Measurements from ENCODE around the gene ABHD8. TPM values are rescaled to one million over a fixed set of nuclear protein-coding genes. Genes with fewer than 3 reads are reported as not detected.
A peak's percentile ranks its signal among the peaks of the same experiment; 100 is the strongest.

Gene ABHD8
- total and polyA plus RNA-seq, 11 donors, result 7.4 to 21.8 (median 11.6) TPM

DNA sequence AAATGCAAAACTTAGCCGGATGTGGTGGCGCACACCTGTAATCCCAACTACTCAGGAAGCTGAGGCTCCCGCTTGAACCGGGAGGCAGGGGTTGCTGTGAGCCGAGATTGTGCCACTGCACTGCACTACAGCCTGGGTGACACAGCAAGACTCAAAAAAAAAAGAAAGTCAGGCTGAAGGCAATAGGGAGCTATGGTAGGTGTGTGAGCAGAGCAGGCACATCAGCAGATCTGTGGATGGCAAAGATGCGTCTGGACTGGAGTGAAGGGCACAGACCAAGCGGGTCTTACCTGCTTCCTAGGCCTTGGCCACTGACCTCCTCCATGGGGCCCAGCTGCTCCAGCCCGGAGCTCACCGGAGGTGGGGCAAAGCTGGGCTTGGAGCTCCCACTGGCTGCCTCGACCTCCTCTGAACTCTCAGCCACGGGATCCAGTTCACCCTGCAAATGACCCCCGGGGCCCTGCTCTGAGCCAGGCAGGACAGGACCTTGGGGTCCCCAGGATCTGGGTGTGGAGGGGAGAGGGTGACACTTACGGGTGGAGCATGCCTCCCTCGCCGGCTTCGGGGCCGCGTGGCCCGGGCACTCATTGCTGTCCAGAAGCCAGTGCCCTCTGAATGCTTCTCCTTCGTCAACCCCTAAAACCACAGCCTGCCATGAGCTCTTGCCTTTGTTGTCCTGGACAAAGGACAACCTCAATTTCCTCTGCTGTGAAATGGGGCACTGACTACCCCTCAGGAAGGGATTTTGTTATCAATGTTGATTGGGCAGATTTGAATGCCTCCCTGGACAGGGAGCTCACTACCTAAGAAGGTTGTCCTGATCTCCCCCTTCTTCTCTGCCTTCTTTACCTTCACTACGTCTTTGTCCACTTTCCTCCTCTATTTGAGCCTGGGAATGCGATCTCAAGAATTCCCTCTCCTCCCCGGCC lies 39.2 kb downstream of the ABHD8 start:
- intact Hi-C loops (cut with DNase I), result loop anchor here in 3 of 10 donors (5.0 to 10.0 kb wide), 2 partner anchors 47 to 189 kb away; partner anchors contain the start of genes USE1 (in 2 of the 3), HAUS8 (in 1 of the 3) and MYO9B (in 1 of the 3)
- ATAC-seq (no peak), DNase-seq (no peak)
- Histone ChIP-seq H3K27me3 (no peaks in the 10 kb centered on the region), H3K36me3 (peaks cover 0 to 18% (median 4%) of the 10 kb centered on the region in 9 donors), H3K4me3 (peak overlapping the region; percentile 29 to 83 (median 60)), H3K27ac (peak overlapping the region; percentile 66 to 98 (median 88)), H3K9me3 (peaks cover 0 to 11% (median 2%) of the 10 kb centered on the region in 12 donors), H3K4me1 (peaks cover 0 to 23% (median 15%) of the 10 kb centered on the region in 12 donors)
- no peak for TF ChIP-seq POLR2A (IDR thresholded peaks at IDR 0.05)
- WGBS, 4 donors, result 62 to 75% (median 69%) methylated on average over 13 to 23 of the region's 23 CpGs

DNA sequence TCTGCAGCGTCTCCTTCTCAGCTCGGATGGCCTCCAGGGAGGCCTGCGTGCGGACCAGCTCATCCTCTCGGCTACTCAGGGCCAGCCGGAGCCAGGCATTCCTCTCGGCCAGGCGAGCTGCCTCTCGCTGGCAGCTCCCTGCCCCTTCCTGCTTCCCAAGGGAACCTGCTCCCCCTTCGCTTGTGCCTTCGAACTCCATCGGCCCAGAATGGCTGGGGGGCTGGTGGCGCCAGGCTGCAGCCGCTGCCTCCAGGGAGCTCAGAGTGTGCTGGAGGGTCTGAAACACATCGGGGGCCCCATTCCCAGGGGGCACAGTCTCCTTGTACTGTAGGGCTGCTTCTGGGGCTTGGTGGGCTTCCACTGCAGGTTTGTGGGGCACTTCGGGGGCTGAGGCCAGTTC lies 40.7 kb downstream of the ABHD8 start:
- intact Hi-C loops (cut with DNase I), result loop anchor here in 3 of 10 donors (5.0 to 10.0 kb wide), 2 partner anchors 45 to 188 kb away; partner anchors contain the start of genes USE1 (in 2 of the 3), HAUS8 (in 1 of the 3) and MYO9B (in 1 of the 3)
- H3K4me3 ChIP-seq, result peak overlapping the region in 10 of 12 donors; percentile 29 to 83 (median 62)

GRCh38 chr19:17260842-17261325 lies 42.3 kb downstream of the ABHD8 start:
- ATAC-seq (peak; percentile 65 to 87 (median 84)), DNase-seq (peak; percentile 73 to 90 (median 83))
- TF ChIP-seq POLR2A (IDR thresholded peaks at IDR 0.05) (no peak), CTCF (IDR thresholded peaks at IDR 0.05) (peak; percentile 78 to 92 (median 88))
- Histone ChIP-seq H3K27ac (no peak overlapping the region), H3K9me3 (peaks cover 0 to 12% (median 2%) of the 10 kb centered on the region in 12 donors), H3K27me3 (no peaks in the 10 kb centered on the region), H3K4me3 (peak overlapping the region in 2 of 12 donors; percentile 9 to 17), H3K4me1 (peaks cover 0 to 9% (median 5%) of the 10 kb centered on the region in 12 donors), H3K36me3 (peaks cover 0 to 36% (median 5%) of the 10 kb centered on the region in 9 donors)
- WGBS, 4 donors, result 20 to 24% (median 22%) methylated on average over 15 of the region's 15 CpGs
- intact Hi-C loops (cut with DNase I), result loop anchor here in 3 of 10 donors (2.0 to 10.0 kb wide), 3 partner anchors 22 to 186 kb away; partner anchors contain the start of genes USE1 (in 2 of the 3), HAUS8 (in 1 of the 3) and MYO9B (in 1 of the 3)

More for the DNA sequence above, 40.7 kb downstream of the ABHD8 start:
- peaks cover 0 to 12% (median 2%) of the 10 kb centered on the region in 12 donors for H3K9me3 ChIP-seq
- peaks cover 0 to 29% (median 0%) of the 10 kb centered on the region in 9 donors for H3K36me3 ChIP-seq
- no peak for DNase-seq
- H3K27ac ChIP-seq, result peak overlapping the region in 7 of 12 donors; percentile 12 to 97 (median 90)
- peaks cover 0 to 15% (median 7%) of the 10 kb centered on the region in 12 donors for H3K4me1 ChIP-seq
- no peak for TF ChIP-seq CTCF (IDR thresholded peaks at IDR 0.05)
- TF ChIP-seq POLR2A (IDR thresholded peaks at IDR 0.05), result no peak
- ATAC-seq, result no peak
- H3K27me3 ChIP-seq, result no peaks in the 10 kb centered on the region
- 52 to 68% (median 61%) methylated on average over 11 to 16 of the region's 16 CpGs for WGBS, 4 donors

DNA sequence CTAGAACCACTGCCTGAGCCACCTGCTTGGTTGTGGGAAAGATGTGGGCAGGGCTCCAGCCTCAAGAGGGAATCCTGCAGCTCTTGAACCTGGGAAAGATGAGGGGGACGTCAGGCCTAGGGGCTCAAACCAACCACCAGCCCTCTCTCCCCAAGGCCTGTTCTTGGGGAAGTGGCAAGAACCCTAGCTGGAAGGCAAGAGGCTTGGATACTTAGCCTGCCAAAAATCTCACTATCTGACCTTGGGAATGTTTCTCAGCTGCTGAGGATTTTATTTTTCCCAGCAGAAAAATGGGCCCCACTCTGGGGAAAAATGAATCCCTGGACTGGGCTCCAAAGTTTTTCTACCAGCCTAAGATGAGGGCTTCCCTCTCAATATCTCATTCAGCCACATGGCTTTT lies 43.3 kb downstream of the ABHD8 start:
- 45 to 67% (median 55%) methylated on average over 1 of the region's 1 CpG for WGBS, 4 donors
- DNase-seq, result no peak
- TF ChIP-seq POLR2A (IDR thresholded peaks at IDR 0.05) (no peak), CTCF (IDR thresholded peaks at IDR 0.05) (no peak)
- Histone ChIP-seq H3K9me3 (peaks cover 0 to 12% (median 2%) of the 10 kb centered on the region in 12 donors), H3K27ac (no peak overlapping the region), H3K4me3 (no peak overlapping the region), H3K4me1 (peaks cover 0 to 7% (median 2%) of the 10 kb centered on the region in 12 donors), H3K27me3 (no peaks in the 10 kb centered on the region), H3K36me3 (peaks cover 0 to 44% (median 9%) of the 10 kb centered on the region in 9 donors)
- intact Hi-C loops (cut with DNase I), result loop anchor here in 3 of 10 donors (2.0 to 10.0 kb wide), 3 partner anchors 23 to 185 kb away; partner anchors contain the start of genes USE1 (in 2 of the 3), HAUS8 (in 1 of the 3) and MYO9B (in 1 of the 3)
- no peak for ATAC-seq

Measured in heart left ventricle (tissue), 16 donors.